Prostate gland (tissue), 2 donors: ENCODE data around the gene ITGA7.

Source experiments
- CTCF ChIP-seq, 4 experiments: fragments of 200-600 bp in 2 of 4; fragments of 450-650 bp in 2 of 4; sonication (generic) in 2 of 4; IDR thresholded peaks; 1 replicate in 3 of 4; 2 replicates in 1 of 4; pipeline ENCODE4 v1.5.1; 2016 to 2019; ENCODE audit warnings: antibody characterized with exemption in 4 of 4, mild to moderate bottlenecking in 2 of 4, moderate library complexity in 2 of 4
- POLR2A ChIP-seq: fragments of 450-650 bp; IDR thresholded peaks from one replicate; pipeline ENCODE4 v1.6.1; 2016; ENCODE audit warnings: antibody characterized with exemption, mild to moderate bottlenecking
- POLR2AphosphoS5 ChIP-seq: sonication (generic); formaldehyde crosslinking; IDR thresholded peaks from one replicate; pipeline ENCODE4 v1.6.1; 2017; ENCODE audit warnings: antibody characterized with exemption

DNA sequence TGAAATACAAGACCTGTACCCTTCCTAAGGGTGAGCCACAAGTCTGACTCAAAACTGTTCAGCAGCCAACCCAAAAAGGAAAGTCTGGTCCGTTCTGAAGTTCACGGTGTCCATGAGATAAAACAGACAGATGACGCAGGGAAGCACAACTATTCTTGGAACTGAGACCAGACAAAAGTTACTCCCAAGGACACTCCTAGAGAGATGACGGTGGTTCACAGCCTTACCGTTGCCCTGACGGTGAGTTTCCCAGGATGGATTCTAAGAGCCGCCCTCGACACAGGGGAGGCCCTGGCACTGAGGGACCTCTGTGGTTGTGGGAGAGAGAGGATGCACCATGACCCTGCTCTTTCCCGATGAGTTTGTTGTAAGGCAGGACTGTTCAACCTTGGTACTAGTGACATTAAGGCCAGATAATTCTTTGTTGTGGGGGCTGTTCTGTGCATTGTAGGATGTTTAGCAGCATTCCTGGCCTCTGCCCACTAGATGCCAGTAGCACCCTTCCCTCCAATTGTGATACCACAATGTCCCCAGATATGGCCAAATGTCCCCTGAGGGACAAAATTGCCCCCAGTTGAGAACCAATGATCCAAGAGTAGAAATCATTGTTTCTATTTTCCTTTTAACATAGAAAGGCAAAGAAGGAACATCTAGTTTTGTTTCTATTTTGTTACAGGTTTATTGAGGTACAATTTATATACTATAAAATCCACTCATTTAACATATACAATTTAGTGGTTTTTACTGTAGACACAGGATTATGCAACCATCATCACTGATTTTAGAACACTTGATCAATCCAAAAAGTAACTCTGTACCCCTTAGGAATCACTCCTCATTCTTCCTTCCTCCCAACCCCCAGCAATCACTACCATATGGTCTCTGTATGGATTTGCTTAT is 48.0 kb downstream of the ITGA7 start:
- TF ChIP-seq CTCF (IDR thresholded peaks at IDR 0.05) = peak in 2 of 4 experiments; percentile 28 to 34
- TF ChIP-seq POLR2A = no peak
- no peak for TF ChIP-seq POLR2AphosphoS5
